Activated T-helper 1 cell treated with anti-CD3 and anti-CD28 coated beads, Interleukin-2, amount 50 U/mL, for 16 hours (primary cell): ENCODE results near the gene RFX3.

Source experiments
- DNase-seq, 2 donors: peaks; one replicate each; pipeline ENCODE4 v3.0.0-alpha.2; 2020; ENCODE audit warnings: low read depth in 1 of 2, low spot score in 1 of 2

Gene RFX3

GRCh38 chr9:3435732-3436131 is 90.1 kb downstream of the RFX3 start:
- no peak for DNase-seq

- DNase-seq = no peak
Measured at GRCh38 chr9:3434594-3434993, 91.2 kb downstream of the RFX3 start.

- no peak for DNase-seq
Measured at GRCh38 chr9:3433754-3434153, 92.0 kb downstream of the RFX3 start.

GRCh38 chr9:3433066-3433465 is 92.7 kb downstream of the RFX3 start:
- no peak for DNase-seq

- DNase-seq = no peak
Measured at GRCh38 chr9:3431890-3432289, 93.9 kb downstream of the RFX3 start.

GRCh38 chr9:3419893-3420292 is 105.9 kb downstream of the RFX3 start:
- no peak for DNase-seq

- no peak for DNase-seq
Measured at GRCh38 chr9:3415906-3416305, 109.9 kb downstream of the RFX3 start.

- DNase-seq = no peak
Measured at GRCh38 chr9:3413984-3414383, 111.8 kb downstream of the RFX3 start.

- DNase-seq = no peak
Measured at GRCh38 chr9:3410461-3410860, 115.3 kb downstream of the RFX3 start.

GRCh38 chr9:3409453-3409852 is 116.3 kb downstream of the RFX3 start:
- DNase-seq = no peak

- no peak for DNase-seq
Measured at GRCh38 chr9:3403315-3403714, 122.5 kb downstream of the RFX3 start.

GRCh38 chr9:3401221-3401954 is 124.4 kb downstream of the RFX3 start:
- DNase-seq = no peak

GRCh38 chr9:3398232-3398648 is 127.6 kb downstream of the RFX3 start:
- DNase-seq = no peak

- DNase-seq = no peak
Measured at GRCh38 chr9:3397766-3398165, 128.0 kb downstream of the RFX3 start.

- DNase-seq = no peak
Measured at GRCh38 chr9:3391414-3391813, 134.4 kb downstream of the RFX3 start.

- no peak for DNase-seq
Measured at GRCh38 chr9:3386753-3387152, 139.0 kb downstream of the RFX3 start.

- DNase-seq = peak in 1 of 2 donors; percentile 7
Measured at GRCh38 chr9:3385871-3386270, 139.9 kb downstream of the RFX3 start.

GRCh38 chr9:3371842-3372241 is 154.0 kb downstream of the RFX3 start:
- DNase-seq = no peak

- DNase-seq = no peak
Measured at GRCh38 chr9:3370715-3371114, 155.1 kb downstream of the RFX3 start.

- no peak for DNase-seq
Measured at GRCh38 chr9:3367185-3367584, 158.6 kb downstream of the RFX3 start.

GRCh38 chr9:3361689-3362392 is 164.0 kb downstream of the RFX3 start:
- no peak for DNase-seq

GRCh38 chr9:3361116-3361515 is 164.7 kb downstream of the RFX3 start:
- DNase-seq = no peak

GRCh38 chr9:3360245-3360644 is 165.6 kb downstream of the RFX3 start:
- no peak for DNase-seq
